Measurements from ENCODE around the gene BEST4.
"Not testable (repeated sequence)": the region's sequence is repeated elsewhere in the genome, so short reads cannot be mapped to it uniquely, and the experiment has no call there.

Gene BEST4

DNA sequence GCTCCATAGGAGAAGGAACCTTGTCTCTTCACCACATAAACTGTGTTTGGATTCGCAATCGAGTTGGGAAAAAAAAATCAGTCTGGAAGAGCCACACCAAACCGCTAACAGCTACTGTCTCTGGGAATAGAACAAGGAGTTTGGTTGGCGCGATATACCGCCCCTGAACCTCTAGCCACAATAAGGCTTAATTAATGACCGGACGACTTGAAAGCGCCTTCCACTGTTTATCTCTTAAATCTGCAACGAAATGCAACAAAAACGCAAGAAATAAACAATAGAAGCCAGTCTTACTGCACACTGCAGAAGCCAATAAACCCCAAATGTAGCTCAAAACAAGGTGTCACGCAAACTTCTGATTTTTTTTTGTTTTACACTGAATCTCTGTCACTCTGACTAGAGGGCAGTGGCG lies 31.2 kb upstream of the BEST4 start:
- DNase-seq = no peak

DNA sequence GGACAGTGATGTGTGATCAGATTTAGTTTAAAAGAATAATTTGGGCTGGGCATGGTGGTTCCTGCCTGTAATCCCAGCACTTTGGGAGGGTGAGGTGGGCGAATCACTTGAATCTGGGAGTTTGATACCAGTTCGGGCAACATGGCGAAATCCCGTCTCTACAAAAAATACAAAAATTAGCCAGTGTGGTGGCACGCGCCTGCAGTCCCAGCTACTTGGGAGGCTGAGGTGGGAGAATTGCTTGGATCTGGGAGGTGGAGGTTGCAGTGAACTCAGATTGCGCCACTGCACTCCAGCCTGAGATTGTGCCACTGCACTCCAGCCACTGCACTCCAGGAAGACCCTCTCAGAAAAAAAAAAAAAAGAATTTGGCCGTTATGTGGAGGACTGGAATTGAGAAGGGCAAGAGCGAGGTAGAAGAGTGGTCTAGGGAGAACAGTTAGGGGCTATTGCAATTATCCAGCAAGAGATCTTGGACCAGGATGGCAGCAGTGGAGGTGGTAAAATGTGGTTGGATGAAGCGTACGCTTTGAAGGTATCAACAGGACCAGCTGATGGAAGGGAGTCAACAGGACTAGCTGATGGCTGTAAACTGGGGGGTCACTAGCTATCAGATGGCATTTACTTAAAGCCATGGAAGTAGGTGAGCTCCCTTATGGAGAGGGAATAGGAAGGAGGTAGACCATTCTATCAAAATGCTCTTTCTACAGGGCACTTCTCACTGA lies 30.0 kb upstream of the BEST4 start:
- DNase-seq = no peak

DNA sequence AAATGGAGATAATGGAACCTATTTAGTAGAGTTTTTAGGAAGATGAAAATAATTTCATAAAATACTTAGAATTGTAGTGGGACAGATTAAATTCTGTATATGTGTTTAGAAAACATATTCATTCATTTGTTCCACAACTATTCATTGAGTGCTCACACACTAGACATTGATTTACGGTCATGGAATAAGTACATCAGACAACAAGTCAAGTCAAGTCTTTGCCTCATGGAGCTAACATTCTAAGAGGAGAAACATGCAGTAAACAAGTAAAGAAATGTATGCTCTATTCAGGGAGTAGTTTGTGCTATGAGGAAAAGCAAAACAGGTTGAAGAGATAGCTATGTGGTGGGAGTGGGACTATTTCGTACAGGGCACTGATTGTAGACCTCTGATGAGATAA lies 29.3 kb upstream of the BEST4 start:
- no peak for DNase-seq

DNA sequence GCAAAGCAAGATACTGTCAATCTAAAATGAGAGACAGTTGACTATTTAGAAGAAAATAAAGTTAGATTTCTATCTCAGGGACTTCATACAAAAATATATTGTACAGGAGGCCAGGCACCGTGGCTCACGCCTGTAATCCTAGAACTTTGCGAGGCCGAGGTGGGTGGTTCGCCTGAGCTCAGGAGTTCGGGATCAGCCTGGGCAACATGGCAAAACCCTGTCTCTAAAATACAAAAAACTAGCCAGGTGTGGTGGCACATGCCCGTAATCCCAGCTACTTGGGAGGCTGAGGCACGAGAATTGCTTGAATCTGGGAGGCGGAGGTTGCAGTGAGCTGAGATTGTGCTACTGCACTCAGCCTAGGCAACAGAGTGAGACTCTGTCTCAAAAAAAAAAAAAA lies 28.0 kb upstream of the BEST4 start:
- DNase-seq = not testable (repeated sequence)

DNA sequence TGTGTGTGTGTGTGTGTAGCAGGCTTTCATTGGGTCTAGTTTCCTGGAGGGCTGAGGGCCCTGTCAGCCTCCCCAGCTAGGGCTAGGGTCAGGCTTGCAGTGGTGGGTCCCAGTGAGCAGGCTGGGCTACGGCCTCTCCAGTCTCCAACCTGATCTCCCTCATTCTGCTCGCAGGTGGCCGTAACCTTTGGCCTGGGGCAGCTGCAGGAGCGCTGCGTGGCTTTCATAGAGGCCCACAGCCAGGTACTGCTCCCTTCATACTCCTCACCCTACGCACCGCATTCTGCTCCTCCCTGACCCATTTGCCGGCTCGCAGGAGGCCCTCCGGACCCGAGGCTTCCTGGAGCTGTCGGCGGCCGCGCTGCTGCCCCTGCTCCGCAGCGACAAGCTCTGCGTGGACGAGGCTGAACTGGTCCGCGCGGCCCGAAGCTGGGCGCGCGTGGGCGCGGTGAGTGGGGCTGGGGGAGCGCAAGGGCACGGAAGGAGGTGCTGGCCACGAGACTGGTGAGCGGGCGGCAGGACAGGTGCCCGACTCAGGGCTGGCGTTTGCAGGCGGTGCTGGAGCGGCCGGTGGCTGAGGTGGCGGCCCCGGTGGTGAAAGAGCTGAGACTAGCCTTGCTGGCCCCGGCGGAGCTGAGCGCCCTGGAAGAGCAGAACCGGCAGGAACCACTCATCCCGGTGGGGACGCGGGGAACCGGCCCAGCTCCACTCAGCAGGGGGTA lies 25.0 kb upstream of the BEST4 start:
- no peak for DNase-seq

DNA sequence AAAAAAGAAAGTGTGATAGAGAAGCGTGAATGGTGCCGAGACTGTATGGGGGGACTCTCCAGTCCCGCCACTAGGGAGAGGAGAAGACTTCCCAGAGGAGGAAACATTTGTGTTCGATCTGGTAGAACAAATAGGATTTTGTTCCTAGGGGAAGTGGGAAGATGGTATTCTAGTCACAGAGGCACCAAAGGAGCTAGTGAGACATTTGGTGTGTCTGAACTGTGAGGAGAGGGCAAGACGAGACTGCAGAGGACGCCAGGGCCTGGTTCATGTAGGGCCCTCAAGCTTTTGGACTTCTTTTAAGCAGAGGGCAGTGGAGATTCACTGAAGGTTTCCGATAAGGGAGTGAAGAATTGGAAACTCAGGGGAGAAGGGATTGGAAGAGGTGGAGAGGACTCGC lies 23.3 kb upstream of the BEST4 start:
- no peak for DNase-seq

DNA sequence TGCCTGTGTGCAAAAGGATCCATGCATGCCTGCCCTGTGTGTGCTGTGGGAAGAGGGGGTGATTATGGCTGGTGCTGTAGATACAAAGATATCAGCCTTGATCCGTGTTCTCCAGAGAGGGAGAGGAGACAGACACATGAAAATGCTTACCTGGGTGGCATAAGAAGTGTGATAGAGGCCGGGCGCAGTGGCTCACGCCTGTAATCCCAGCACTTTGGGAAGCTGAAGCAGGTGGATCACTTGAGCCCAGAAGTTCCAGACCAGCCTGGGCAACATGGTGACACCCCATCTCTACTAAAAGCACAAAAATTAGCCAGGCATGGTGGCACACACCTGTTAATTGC lies 22.8 kb upstream of the BEST4 start:
- not testable (repeated sequence) for DNase-seq

DNA sequence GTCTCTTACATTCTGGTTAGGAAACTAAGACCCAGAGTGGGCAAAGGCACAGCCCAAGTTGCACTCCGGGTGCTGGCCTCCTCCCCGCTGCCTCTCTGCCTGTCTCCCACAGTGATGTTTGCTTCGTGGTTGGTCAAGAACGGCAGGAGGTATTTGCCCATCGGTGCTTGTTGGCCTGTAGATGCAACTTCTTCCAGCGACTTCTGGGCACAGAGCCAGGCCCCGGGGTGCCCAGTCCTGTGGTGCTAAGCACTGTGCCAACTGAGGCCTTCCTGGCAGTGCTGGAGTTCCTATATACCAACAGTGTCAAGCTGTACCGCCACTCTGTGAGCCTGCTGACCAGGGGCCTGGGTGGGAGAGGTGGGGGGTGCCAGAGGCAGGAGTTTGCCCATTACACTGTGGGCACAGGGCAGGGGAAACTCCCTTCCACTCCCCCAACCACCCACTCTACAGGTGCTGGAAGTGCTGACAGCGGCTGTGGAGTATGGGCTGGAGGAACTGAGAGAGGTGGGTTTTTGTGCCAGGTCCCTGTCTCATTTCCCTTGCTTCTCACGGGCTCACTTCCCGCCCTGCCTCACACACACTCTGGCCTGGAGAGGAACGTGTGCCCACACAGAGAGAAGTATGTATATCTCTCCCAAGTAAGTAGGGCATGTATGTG lies 22.3 kb upstream of the BEST4 start:
- peak; percentile 55 for DNase-seq

DNA sequence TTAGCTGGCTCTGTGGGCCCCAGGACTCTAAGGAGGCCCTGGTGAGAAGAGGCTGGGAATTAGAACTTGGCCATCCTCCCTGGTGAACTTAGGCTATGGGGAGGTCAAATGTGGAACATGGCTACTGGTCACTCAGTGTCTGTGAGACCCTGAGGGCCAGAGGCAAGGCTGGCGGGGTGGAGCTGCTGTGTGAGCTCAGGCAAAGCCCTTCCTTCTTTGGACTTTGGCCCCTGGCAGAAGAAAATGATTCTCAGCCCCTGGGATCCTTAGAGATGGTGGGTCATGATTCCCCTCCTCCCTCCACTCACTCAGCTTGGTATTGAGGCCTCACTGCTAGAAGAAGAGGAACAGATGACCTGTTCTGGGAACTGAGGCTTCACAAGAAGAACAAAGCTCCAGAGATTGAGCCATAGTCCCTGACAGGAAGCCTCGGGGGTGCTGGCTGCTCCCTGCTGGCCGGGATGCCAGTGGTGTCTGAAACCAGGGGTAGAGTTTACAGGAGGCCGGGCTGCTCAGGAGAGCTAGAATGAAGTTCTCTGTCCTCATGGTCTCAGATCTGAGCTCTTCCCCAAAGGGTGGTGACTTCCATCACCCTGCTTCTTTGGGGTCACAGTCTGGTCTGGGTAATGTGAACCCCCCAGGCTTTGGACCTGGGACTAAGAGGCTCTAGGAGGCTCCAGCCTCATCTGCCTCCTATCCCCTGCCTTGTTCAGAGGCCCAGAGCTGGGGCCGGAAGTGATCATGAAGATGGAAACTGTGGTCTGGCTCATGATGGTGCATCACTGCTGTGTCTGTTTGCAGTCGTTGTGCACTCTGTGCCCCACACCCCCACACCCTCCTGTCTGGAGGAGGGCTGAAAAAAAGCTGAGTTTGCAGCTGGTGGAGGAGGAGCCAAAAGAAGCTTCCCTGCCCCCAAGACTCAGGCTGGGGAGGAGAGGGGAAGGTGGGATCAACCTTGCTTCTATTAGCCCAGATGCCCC lies 21.3 kb upstream of the BEST4 start:
- peak; percentile 92 for DNase-seq

DNA sequence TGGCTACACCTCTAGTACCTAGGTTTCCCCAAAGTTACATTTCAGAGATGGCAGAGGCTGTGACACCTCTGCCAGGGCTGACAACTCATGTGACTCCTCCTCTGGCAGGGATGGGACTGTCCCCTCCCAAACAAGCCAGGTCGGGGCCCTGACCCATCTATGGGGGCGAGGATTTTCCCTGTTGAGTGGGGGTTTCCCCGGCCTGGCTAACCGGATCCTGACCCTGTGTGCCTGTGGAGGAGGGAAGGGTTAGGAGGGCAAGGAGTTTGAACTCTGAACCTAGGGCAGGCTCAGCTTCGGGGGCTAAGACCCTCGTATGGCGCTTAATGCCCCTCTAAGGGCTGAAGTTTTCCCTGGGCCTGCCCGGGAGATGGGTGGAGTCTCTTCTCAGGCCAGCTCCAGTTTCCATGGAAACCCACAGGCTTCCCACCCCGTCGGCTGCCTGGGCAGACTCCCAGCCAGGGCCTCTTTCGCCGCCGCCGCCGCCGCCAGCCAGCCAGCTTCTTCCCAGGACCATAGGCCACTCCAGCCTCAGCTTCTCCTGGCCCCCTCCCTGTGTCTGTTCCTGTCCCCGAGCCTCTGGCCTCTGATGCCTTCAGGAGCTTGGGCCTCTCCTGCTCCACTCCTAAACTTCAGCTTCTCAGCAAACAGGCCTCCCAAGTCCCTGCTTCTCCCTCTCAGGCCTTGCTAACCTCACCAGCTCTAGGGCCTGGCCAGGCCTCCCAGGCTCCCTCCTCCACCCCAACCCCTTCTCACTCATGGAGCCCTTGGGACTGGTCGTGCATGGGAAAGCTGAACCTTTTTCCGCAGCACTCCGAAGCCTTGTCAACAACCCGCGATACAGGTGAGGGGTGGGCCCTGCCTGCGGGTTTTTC lies 20.3 kb upstream of the BEST4 start, which contains the start of gene BTBD19:
Gene BTBD19, plus strand, starts transcription at position 461 of the 875 bp plus-strand sequence. Its CDS starts 298 bp downstream, at position 759.
- DNase-seq = peak; percentile 30

DNA sequence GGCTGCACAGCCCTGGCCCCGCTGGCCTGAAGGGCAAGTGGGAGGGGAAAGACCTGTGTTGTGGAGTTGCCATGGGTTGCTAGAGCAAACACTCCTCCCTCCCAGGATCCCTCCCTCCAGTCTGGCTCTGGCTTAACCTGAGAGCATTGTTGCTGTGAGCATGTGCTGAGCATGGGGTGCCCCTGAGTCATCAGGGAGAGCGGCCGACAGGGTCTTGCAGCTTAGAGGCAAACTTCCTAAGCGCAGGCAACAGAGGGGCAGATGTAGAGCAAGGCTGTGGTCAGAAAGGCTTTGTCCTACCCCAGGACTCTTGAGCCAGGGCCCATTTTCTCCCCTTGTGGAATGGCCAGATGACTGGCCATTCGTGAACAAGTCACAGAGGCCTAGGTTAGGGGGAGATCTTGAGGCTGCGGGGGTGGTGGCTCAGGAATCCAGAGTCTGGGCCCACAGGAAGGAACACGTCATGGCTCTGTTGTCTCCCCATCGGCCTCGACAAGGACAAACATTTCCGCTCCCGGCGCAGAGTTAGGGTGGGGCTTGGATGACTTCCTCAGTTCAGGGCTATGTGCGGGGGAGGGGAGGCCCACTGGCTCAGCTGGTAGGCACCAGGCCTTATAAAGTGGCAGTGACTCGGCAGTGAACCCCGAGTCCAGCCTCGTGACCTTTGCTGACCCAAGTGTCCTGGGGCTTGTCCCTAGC lies 19.5 kb upstream of the BEST4 start:
- peak; percentile 97 for DNase-seq

DNA sequence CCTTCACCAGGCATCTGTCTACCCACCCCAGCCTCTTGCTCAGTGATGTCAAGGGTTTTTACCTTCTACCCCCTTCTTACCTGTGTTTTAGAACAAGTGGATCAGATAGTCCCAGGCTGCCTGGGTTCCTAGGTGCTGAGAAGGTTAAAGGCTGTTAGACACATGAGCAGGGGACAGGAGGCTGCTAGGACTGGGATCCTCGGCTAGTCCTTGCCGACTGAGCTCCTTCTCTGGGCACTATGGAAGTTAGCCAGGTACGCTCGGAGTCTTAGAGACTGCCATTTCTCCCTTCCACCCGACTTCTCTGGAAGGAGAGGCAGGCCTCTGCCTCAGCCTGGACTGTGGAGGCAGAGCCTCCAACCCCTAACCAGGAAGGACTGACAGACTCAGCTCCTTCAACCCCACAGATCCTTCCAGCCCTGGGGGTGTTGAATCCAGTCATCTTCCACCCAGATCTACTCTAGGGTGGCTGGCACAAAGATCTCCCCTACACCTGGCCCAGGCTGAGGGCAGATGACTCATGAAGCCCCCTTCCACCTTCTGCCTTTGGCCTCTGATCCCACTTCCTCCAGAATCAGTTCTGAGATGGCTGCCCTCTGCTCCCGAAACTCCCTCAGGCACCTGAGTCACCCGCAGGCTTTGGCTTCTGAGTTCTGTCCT lies 18.9 kb upstream of the BEST4 start, which contains the start of gene DYNLT4:
Gene DYNLT4, minus strand, starts transcription at position 648 of the 660 bp plus-strand sequence. CDS start 683 bp downstream, outside the sequence.
- no peak for DNase-seq

DNA sequence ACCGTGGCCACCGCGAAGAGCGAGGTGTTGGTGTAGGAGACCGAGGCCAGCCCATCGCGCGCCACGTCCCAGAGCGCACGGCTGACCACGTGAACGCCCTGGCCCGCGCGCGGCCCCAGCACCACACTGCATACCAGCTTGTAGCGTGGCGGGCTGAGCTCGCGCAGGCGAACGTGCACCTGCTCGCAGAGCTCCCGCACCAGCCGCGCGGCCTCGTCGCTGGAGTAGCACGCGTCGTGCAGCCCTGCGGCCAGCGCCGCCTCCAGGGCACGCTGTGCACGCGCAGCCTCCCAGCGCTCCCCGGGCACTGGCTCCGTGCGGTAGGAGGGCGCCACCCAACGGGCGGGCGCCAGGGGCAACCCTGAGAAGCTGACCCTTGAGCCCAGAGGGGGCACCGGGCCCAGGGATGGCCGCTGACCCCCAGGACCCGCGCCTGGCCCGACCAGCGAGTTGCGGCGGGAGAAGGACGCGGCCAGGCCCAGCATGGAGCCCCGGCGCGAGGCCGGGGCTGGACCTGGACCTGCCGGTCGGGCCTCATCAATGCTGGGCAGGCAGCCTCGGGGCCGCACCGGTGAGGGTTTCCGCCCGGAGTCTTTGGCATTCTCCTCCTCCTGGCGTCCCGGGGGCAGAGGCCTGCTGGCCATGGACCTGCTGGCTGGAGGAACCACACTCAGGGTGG lies 18.2 kb upstream of the BEST4 start:
- no peak for DNase-seq

DNA sequence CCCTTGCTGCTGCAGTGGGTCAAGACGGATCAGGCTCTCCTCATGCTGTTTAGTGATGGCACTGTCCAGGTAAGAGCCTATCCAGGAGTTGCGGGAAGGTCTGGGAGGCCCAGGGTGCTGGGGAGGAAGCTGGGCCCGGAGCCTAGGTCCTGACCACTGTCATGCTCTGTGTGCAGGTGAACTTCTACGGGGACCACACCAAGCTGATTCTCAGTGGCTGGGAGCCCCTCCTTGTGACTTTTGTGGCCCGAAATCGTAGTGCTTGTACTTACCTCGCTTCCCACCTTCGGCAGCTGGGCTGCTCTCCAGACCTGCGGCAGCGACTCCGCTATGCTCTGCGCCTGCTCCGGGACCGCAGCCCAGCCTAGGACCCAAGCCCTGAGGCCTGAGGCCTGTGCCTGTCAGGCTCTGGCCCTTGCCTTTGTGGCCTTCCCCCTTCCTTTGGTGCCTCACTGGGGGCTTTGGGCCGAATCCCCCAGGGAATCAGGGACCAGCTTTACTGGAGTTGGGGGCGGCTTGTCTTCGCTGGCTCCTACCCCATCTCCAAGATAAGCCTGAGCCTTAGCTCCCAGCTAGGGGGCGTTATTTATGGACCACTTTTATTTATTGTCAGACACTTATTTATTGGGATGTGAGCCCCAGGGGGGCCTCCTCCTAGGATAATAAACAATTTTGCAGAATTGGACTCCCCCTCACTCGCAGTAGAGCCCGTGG lies 17.5 kb upstream of the BEST4 start:
- no peak for DNase-seq

DNA sequence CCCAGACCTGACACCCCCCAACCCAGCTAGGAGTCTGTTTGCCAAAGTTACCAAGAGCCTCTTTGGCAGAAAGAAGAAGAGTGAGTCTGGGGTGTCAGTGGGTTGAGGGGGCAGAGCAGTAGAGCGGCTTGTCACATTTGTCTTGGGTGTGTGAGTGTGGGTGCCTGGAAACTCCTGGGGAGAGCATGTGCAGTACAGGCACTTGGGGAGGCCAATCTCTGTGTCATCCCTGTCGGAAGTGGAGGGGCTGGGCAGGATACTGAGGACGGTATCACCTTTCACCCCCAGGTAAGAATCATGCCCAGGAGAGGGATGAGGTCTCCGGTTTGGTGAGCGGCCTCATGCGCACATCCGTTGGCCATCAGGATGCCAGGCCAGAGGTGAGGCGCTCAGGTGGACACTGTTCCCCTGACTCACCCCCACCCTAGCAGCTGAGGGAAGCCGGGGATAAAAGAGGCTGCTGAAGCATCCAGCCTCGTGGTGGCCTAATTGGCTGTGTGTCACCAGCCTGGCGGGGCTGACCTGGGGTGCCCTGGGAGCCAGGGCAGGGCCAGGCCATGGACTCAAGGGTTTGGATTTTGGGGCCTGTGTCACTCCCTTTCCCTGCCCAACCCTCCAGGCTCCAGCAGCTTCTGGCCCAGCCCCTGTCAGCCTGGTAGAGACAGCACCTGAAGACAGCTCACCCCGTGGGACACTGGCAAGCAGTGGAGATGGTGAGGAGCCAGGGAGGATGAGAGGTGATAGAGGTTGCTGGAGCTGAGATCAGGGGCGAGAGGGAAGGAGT lies 15.5 kb upstream of the BEST4 start:
- DNase-seq = no peak

DNA sequence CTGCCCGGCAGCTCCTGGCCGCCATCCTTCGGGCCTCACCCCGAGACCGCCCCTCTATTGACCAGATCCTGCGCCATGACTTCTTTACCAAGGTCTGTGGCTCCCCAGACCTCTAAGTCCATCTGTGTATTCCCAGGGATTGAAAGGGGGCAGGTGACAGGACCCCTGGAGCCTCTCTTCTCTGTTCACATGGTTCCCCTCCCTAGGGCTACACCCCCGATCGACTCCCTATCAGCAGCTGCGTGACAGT lies 15.0 kb upstream of the BEST4 start:
- DNase-seq = no peak

DNA sequence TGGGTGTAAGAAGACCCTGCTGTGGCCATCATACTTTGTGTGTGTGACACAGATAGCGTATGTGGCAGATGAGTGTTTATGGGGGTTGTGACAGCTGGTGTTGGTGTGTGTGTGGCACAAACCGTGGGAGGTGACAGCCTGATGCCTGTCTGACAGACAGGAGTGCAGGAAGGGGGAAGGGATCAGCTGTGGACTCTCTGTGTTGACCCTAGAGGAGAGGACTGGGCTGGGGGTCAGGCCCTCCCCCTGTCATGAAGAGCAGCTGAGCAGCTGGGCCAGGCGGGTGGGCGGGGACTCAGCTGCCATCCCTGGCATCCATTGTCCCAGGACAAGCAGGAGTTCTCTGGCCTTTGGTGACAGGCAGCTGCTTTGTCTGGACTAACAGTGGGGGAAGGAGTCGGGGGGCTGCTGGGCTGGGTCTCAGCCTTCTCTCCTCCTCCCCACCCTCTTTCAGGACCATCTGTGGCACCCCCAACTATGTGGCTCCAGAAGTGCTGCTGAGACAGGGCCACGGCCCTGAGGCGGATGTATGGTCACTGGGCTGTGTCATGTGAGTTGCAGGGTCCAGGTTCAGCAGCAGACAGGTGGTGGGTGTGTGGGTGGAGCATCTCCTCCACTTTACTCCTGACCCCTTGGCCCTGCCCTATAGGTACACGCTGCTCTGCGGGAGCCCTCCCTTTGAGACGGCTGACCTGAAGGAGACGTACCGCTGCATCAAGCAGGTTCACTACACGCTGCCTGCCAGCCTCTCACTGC lies 14.5 kb upstream of the BEST4 start:
- no peak for DNase-seq

Data from CD4-positive, alpha-beta T cell treated with Interleukin-15 for 1 hour (primary cell).